ENCODE measurements around the gene ZNF385B.

The ZNF385B gene

GRCh38 chr2:179593323-179593722, 268.1 kb downstream of the ZNF385B start:
- DNase-seq (ENCODE audit: low read depth in 2 of 2, low spot score in 1 of 2), result no peak

GRCh38 chr2:179592167-179592936, 269.1 kb downstream of the ZNF385B start:
- no peak for DNase-seq (ENCODE audit: low read depth in 2 of 2, low spot score in 1 of 2)

GRCh38 chr2:179591690-179592089, 269.7 kb downstream of the ZNF385B start:
- DNase-seq (ENCODE audit: low read depth in 2 of 2, low spot score in 1 of 2), result no peak

GRCh38 chr2:179588486-179589145, 272.8 kb downstream of the ZNF385B start:
- DNase-seq (ENCODE audit: low read depth in 2 of 2, low spot score in 1 of 2), result no peak

GRCh38 chr2:179584760-179585159, 276.7 kb downstream of the ZNF385B start:
- no peak for DNase-seq (ENCODE audit: low read depth in 2 of 2, low spot score in 1 of 2)

- DNase-seq (ENCODE audit: low read depth in 2 of 2, low spot score in 1 of 2), result no peak
Measured at GRCh38 chr2:179581605-179582004, 279.8 kb downstream of the ZNF385B start.

- DNase-seq (ENCODE audit: low read depth in 2 of 2, low spot score in 1 of 2), result no peak
Measured at GRCh38 chr2:179580378-179581146, 280.9 kb downstream of the ZNF385B start.

GRCh38 chr2:179579800-179580199, 281.6 kb downstream of the ZNF385B start:
- DNase-seq (ENCODE audit: low read depth in 2 of 2, low spot score in 1 of 2), result no peak

GRCh38 chr2:179578171-179578916, 283.1 kb downstream of the ZNF385B start:
- DNase-seq (ENCODE audit: low read depth in 2 of 2, low spot score in 1 of 2), result no peak

- no peak for DNase-seq (ENCODE audit: low read depth in 2 of 2, low spot score in 1 of 2)
Measured at GRCh38 chr2:179574061-179574519, 287.3 kb downstream of the ZNF385B start.

GRCh38 chr2:179572544-179572943, 288.9 kb downstream of the ZNF385B start:
- no peak for DNase-seq (ENCODE audit: low read depth in 2 of 2, low spot score in 1 of 2)

GRCh38 chr2:179571721-179572120, 289.7 kb downstream of the ZNF385B start:
- DNase-seq (ENCODE audit: low read depth in 2 of 2, low spot score in 1 of 2), result no peak

GRCh38 chr2:179571252-179571651, 290.2 kb downstream of the ZNF385B start:
- no peak for DNase-seq (ENCODE audit: low read depth in 2 of 2, low spot score in 1 of 2)

GRCh38 chr2:179569831-179570233, 291.6 kb downstream of the ZNF385B start:
- no peak for DNase-seq (ENCODE audit: low read depth in 2 of 2, low spot score in 1 of 2)

- DNase-seq (ENCODE audit: low read depth in 2 of 2, low spot score in 1 of 2), result no peak
Measured at GRCh38 chr2:179565807-179566206, 295.6 kb downstream of the ZNF385B start.

GRCh38 chr2:179562330-179562885, 299.0 kb downstream of the ZNF385B start:
- DNase-seq (ENCODE audit: low read depth in 2 of 2, low spot score in 1 of 2), result no peak

GRCh38 chr2:179561702-179562101, 299.7 kb downstream of the ZNF385B start:
- no peak for DNase-seq (ENCODE audit: low read depth in 2 of 2, low spot score in 1 of 2)

- DNase-seq (ENCODE audit: low read depth in 2 of 2, low spot score in 1 of 2), result no peak
Measured at GRCh38 chr2:179560257-179560735, 301.1 kb downstream of the ZNF385B start.

- DNase-seq (ENCODE audit: low read depth in 2 of 2, low spot score in 1 of 2), result no peak
Measured at GRCh38 chr2:179559108-179559806, 302.2 kb downstream of the ZNF385B start.

All from stimulated activated CD8-positive, alpha-beta memory T cell treated with anti-CD3 and anti-CD28 coated beads, Interleukin-4, amount 100 ng/mL, for 4 hours (primary cell).